Activated T-cell treated with anti-CD3 and anti-CD28 coated beads for 48 hours (primary cell): ENCODE results near the gene NPDC1.
A peak's percentile ranks its signal among the peaks of the same experiment; 100 is the strongest.
"Not testable (repeated sequence)": the region's sequence is repeated elsewhere in the genome, so short reads cannot be mapped to it uniquely, and the experiment has no call there.

ENCODE experiments used
- DNase-seq: peaks from one replicate; pipeline ENCODE4 v3.0.0-alpha.2; 2020; ENCODE audit warnings: low read depth

The NPDC1 gene

GRCh38 chr9:137039611-137040366 lies 6.2 kb downstream of the NPDC1 start:
- no peak for DNase-seq

- DNase-seq, result no peak
Observed at GRCh38 chr9:137038916-137039315, 7.1 kb downstream of the NPDC1 start.

- no peak for DNase-seq
Observed at GRCh38 chr9:137037483-137037882, 8.5 kb downstream of the NPDC1 start.

- no peak for DNase-seq
Observed at GRCh38 chr9:137037035-137037434, 8.9 kb downstream of the NPDC1 start.

- no peak for DNase-seq
Observed at GRCh38 chr9:137035937-137036336, 10.0 kb downstream of the NPDC1 start.

- no peak for DNase-seq
Observed at GRCh38 chr9:137035507-137035834, 10.5 kb downstream of the NPDC1 start.

GRCh38 chr9:137034709-137035506 lies 11.1 kb downstream of the NPDC1 start:
- DNase-seq, result peak; percentile 83

- DNase-seq, result no peak
Observed at GRCh38 chr9:137034039-137034708, 11.8 kb downstream of the NPDC1 start.

GRCh38 chr9:137033481-137033880 lies 12.5 kb downstream of the NPDC1 start:
- DNase-seq, result not testable (repeated sequence)

- no peak for DNase-seq
Observed at GRCh38 chr9:137032858-137033257, 13.1 kb downstream of the NPDC1 start.

- peak; percentile 35 for DNase-seq
Observed at GRCh38 chr9:137031904-137032640, 13.9 kb downstream of the NPDC1 start, which contains the start of gene FUT7. TSS of gene FUT7 (minus strand) at chr9:137032088. CDS start at chr9:137031991, 97 bp downstream.

- peak; percentile 37 for DNase-seq
Observed at GRCh38 chr9:137030538-137031527, 15.1 kb downstream of the NPDC1 start.

GRCh38 chr9:137030006-137030405 lies 16.0 kb downstream of the NPDC1 start:
- no peak for DNase-seq

- peak; percentile 71 for DNase-seq
Observed at GRCh38 chr9:137029058-137029936, 16.7 kb downstream of the NPDC1 start.

GRCh38 chr9:137028263-137029057 lies 17.5 kb downstream of the NPDC1 start:
- DNase-seq, result peak; percentile 70

GRCh38 chr9:137027369-137028262 lies 18.4 kb downstream of the NPDC1 start, which contains the start of gene ABCA2:
TSS of gene ABCA2 (minus strand) at chr9:137028237. CDS start at chr9:137028140, 97 bp downstream.
- no peak for DNase-seq

- DNase-seq, result no peak
Observed at GRCh38 chr9:137026828-137027227, 19.1 kb downstream of the NPDC1 start.

GRCh38 chr9:137026384-137026783 lies 19.6 kb downstream of the NPDC1 start:
- DNase-seq, result no peak
